GM21515 (cell line): Measurements from ENCODE around the gene LRRC8C.
A peak's percentile ranks its signal among the peaks of the same experiment; 100 is the strongest.
"Not testable (repeated sequence)": the region's sequence is repeated elsewhere in the genome, so short reads cannot be mapped to it uniquely, and the experiment has no call there.

Source experiments
- ATAC-seq: cut with Tn5 transposase; IDR thresholded peaks from one replicate; pipeline ENCODE4 v1.9.1; 2021; ENCODE audit not compliant: unreplicated experiment

The LRRC8C gene

DNA sequence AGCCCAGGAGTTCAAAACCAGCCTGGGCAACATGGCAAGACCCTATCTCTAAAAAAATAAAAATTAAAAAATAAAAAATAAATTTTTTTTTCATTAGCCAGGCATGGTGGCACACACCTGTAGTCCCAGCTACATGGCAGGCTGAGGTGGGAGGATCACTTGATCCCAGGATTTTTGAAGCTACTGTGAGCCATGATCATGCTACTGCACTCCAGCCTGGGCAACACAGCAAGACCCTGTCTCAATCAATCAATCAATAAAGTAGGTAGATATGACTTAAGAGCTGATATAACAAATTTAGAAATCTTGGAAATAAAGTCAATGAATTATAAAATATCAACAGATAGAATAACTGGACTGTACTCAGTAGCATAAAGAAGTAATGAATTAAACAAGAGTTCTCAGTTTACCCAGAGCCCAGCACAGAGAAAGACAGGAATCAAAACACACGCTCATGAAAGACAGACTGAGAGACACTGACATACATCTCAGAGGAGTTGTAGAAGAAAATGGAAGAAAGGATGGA is 69.7 kb downstream of the LRRC8C start:
- ATAC-seq: no peak

GRCh38 chr1:89703469-89703868 is 70.5 kb downstream of the LRRC8C start:
- ATAC-seq: no peak

GRCh38 chr1:89704014-89704413 is 71.1 kb downstream of the LRRC8C start:
- ATAC-seq: no peak

DNA sequence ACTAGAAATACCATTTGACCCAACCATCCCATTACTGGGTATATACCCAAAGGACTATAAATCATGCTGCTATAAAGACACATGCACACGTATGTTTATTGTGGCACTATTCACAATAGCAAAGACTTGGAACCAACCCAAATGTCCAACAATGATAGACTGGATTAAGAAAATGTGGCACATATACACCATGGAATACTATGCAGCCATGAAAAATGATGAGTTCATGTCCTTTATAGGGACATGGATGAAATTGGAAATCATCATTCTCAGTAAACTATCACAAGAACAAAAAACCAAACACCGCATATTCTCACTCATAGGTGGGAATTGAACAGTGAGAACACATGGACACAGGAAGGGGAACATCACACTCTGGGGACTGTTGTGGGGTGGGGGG is 72.0 kb downstream of the LRRC8C start:
- not testable (repeated sequence) for ATAC-seq

DNA sequence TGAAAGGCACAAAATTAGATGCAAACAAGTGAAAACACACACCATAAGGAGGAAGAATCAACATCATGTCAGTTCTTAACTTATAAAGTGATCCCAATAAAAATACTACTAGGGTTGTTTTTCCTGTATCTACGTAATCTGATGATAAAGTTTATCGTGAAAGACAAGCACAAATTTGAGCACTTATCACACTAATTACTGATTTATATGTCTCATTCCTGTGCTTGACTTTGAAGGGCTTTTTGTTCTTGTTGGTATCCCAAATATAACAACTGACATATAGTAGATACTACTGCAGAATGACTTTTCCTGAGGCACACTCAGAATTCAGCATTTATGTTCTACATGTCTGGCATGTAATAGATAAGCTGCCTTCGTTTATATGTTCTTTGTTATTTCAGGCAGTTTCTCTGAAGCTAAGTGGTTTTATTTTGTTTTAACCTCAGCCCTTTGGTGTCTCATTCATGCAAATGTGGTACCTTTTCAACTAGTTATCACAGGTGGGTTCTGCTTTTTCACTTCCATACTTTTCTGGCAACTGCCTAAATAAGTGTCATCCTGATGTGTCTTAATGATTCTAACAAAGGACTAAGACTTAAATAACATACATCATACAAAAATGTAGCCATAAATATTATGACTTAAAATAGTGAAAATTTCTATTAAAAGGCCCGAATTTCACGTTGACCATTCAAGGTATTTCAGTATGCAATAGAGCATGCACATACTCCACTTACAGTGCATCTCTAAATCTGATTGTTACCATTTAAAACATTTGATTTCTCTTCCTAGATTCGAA is 73.2 kb downstream of the LRRC8C start:
- ATAC-seq: no peak

DNA sequence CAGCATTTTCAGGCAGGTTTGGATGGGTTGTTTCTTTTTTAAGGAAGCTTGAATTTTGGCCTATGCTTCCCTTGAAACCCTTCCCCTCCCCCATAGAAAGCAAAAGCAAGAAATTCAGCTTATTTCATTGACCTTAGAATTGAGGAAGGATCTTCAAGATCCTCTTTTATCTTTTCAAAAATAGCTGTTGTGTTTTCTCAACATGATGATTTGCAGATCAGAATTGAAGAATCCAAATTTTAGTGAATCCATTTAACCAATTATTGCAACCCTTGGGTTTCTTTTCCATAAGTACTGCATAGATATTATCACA is 73.7 kb downstream of the LRRC8C start:
- no peak for ATAC-seq

GRCh38 chr1:89708751-89709375 is 75.9 kb downstream of the LRRC8C start:
- no peak for ATAC-seq

- ATAC-seq: no peak
These were observed 77.7 kb downstream of the LRRC8C start for GRCh38 chr1:89710498-89711139.

GRCh38 chr1:89711140-89711778 is 78.3 kb downstream of the LRRC8C start:
- ATAC-seq: no peak

DNA sequence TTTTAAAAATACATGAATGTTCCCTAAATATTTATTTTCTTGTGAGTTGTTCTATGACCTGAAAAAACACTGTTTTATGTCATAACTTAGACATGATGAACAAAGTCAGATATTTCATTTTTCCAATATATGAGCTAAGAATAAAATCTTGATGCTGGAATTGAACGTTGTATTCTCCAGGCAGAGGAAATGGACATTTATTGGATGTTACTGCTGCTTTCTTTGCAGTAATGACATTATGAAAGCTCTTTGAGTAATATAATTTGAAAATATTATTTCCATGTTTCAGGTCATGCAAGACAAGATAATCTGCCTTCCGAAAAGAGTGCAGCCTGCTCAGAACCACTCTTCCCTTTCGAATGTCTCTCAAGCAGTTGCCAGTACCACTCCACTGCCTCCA is 79.5 kb downstream of the LRRC8C start:
- ATAC-seq: no peak

DNA sequence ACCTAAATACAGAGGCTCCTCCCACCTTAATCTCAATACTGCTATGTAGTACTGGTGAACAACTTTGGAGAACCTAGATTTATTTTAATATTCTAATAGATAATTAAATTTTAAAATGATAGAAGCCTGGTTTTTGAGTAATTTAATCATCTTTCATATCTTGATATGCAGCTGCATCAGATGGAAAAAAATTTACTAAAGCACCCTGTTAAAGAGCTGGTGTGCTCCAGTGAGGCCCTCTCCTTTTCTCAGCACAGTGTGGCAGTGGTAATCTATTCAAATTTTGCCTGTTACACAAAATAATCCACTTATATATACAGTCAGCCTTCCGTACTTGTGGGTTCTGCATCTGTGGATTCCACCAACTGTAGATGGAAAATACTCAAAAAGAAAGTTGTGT is 82.8 kb downstream of the LRRC8C start:
- ATAC-seq: no peak

GRCh38 chr1:89719502-89720306 is 86.8 kb downstream of the LRRC8C start:
- ATAC-seq: peak; percentile 85

DNA sequence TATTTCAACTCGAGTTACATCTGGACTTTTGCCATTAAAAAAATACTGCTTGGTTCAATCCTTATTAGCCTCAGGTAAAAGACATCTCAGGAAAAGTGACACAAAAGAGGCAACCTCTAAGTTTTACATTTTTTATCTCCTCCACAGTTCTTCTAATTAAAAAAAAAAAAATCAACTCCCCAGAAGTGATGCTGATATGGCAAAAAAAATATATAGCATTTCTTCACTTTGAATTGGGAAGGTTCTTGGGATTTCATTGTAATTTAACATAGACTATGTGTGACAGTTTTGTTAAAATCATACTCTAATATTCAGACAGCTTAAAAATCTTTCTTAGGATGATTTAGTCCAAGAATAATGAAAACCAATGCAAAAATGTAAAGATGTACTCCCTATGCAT is 87.9 kb downstream of the LRRC8C start:
- ATAC-seq: no peak

- ATAC-seq: no peak
These were observed 88.4 kb downstream of the LRRC8C start for GRCh38 chr1:89721351-89721750.

GRCh38 chr1:89723144-89723543 is 90.2 kb downstream of the LRRC8C start:
- no peak for ATAC-seq

- no peak for ATAC-seq
These were observed 90.9 kb downstream of the LRRC8C start for GRCh38 chr1:89723863-89724262.

- ATAC-seq: peak; percentile 70
These were observed 91.6 kb downstream of the LRRC8C start for GRCh38 chr1:89724369-89725010.

DNA sequence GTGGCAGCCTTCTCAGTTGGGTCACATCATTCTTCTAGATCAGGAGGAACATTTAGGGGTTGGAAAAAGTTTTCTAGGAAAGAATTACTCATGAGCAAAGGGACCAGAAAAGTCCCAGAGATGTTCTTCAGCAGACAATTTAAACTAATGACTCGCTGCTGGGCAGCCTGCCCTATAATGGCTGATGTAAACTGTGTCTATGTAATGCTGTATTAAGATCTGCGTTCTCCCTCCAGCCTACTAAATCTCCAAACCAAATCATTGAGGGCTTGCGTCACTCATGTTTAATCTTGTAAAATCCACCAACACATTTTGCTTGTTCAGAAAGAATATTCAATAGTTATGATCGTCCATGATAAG is 92.1 kb downstream of the LRRC8C start:
- ATAC-seq: no peak

- no peak for ATAC-seq
These were observed 92.7 kb downstream of the LRRC8C start for GRCh38 chr1:89725631-89726030.

- no peak for ATAC-seq
These were observed 94.8 kb downstream of the LRRC8C start for GRCh38 chr1:89727517-89728312.
